Activated CD4-positive, alpha-beta memory T cell treated with anti-CD3 and anti-CD28 coated beads for 36 hours (primary cell): ENCODE results near the gene ABHD5. TPM values are rescaled to one million over a fixed set of nuclear protein-coding genes. Genes with fewer than 3 reads are reported as not detected.

ENCODE experiments used
- CTCF ChIA-PET: fragments of 350-600 bp; sonication (Branson Sonifier 250); formaldehyde crosslinking; loops from one replicate; lab custom pipeline; 2021; ENCODE audit warnings: antibody characterized with exemption, inconsistent platforms; lab: Charles Lee
- POLR2A ChIA-PET: fragments of 350-600 bp; sonication (Branson Sonifier 250); formaldehyde crosslinking; loops from one replicate; lab custom pipeline; 2021; ENCODE audit warnings: antibody characterized with exemption; lab: Charles Lee
- DNase-seq: peaks from one replicate; pipeline ENCODE4 v3.0.0-alpha.2; 2020
- H3K27ac Mint-ChIP-seq: one replicate; pipeline ENCODE4 v1.8.0; 2021; ENCODE audit warnings: mixed read lengths
- H3K27me3 Mint-ChIP-seq: one replicate; pipeline ENCODE4 v1.8.0; 2021; ENCODE audit warnings: mixed read lengths
- H3K36me3 Mint-ChIP-seq: one replicate; pipeline ENCODE4 v1.8.0; 2021; ENCODE audit warnings: mixed read lengths
- H3K4me1 Mint-ChIP-seq: one replicate; pipeline ENCODE4 v1.8.0; 2021; ENCODE audit warnings: low read depth, mixed read lengths
- H3K4me3 Mint-ChIP-seq: one replicate; pipeline ENCODE4 v1.8.0; 2021; ENCODE audit warnings: mild to moderate bottlenecking, mixed read lengths
- H3K9me3 Mint-ChIP-seq: one replicate; pipeline ENCODE4 v1.8.0; 2021; ENCODE audit warnings: mixed read lengths
- intact Hi-C: fragments of 100-400 bp; cut with micrococcal nuclease; formaldehyde crosslinking; loops from one replicate; pipeline ENCODE4 v1.15.1; 2023
- total RNA-seq, 2 experiments: library from RNA; stranded (reverse); gene quantifications; one replicate each; pipeline ENCODE4 v1.2.3, GENCODE V29; 2021

Gene ABHD5
- total RNA-seq, 2 experiments from 2014 or later = 10.0 to 11.4 TPM

GRCh38 chr3:43765521-43765971 is 74.8 kb downstream of the ABHD5 start:
- no peaks in the 10 kb centered on the region for H3K9me3 Mint-ChIP-seq

GRCh38 chr3:43766672-43767465 is 76.1 kb downstream of the ABHD5 start:
- H3K27ac Mint-ChIP-seq = no peak overlapping the region
- intact Hi-C loops = no loop called here

More at GRCh38 chr3:43765521-43765971, 74.8 kb downstream of the ABHD5 start:
- ChIA-PET CTCF (interaction anchor here (1.3 kb wide), 1 partner anchor 9 kb away, joined by 3 read pairs; no protein-coding TSS in a partner anchor), POLR2A (no interaction called here)
- H3K4me1 Mint-ChIP-seq = peaks cover 15% of the 10 kb centered on the region
- H3K36me3 Mint-ChIP-seq = no peaks in the 10 kb centered on the region
- no peaks in the 10 kb centered on the region for H3K27me3 Mint-ChIP-seq
- no peak for DNase-seq
- H3K4me3 Mint-ChIP-seq = no peak overlapping the region
- no peak overlapping the region for H3K27ac Mint-ChIP-seq
- intact Hi-C loops = no loop called here

GRCh38 chr3:43768381-43768973 is 77.7 kb downstream of the ABHD5 start:
- POLR2A ChIA-PET = no interaction called here
- H3K4me3 Mint-ChIP-seq = no peak overlapping the region
- no peaks in the 10 kb centered on the region for H3K9me3 Mint-ChIP-seq
- no peaks in the 10 kb centered on the region for H3K36me3 Mint-ChIP-seq
- DNase-seq = no peak
- intact Hi-C loops = no loop called here
- no peak overlapping the region for H3K27ac Mint-ChIP-seq
- no peaks in the 10 kb centered on the region for H3K27me3 Mint-ChIP-seq
- H3K4me1 Mint-ChIP-seq = peaks cover 23% of the 10 kb centered on the region
- CTCF ChIA-PET = interaction anchor here (0.6 to 2.3 kb wide), 8 partner anchors 9 to 606 kb away, joined by 3 to 19 read pairs (median 4); no protein-coding TSS in a partner anchor

More at GRCh38 chr3:43766672-43767465, 76.1 kb downstream of the ABHD5 start:
- no peaks in the 10 kb centered on the region for H3K27me3 Mint-ChIP-seq
- DNase-seq = no peak
- H3K4me1 Mint-ChIP-seq = peaks cover 22% of the 10 kb centered on the region
- no peaks in the 10 kb centered on the region for H3K9me3 Mint-ChIP-seq
- POLR2A ChIA-PET = interaction anchor here (0.5 kb wide), 1 partner anchor 218 kb away, joined by 4 read pairs; no protein-coding TSS in a partner anchor
- no peak overlapping the region for H3K4me3 Mint-ChIP-seq
- CTCF ChIA-PET = no interaction called here
- H3K36me3 Mint-ChIP-seq = no peaks in the 10 kb centered on the region

- Mint-ChIP-seq H3K4me3 (no peak overlapping the region), H3K36me3 (no peaks in the 10 kb centered on the region), H3K27ac (no peak overlapping the region), H3K9me3 (no peaks in the 10 kb centered on the region), H3K27me3 (no peaks in the 10 kb centered on the region), H3K4me1 (peaks cover 28% of the 10 kb centered on the region)
- CTCF ChIA-PET = interaction anchor here (0.6 to 2.3 kb wide), 11 partner anchors 9 to 607 kb away, joined by 3 to 19 read pairs (median 4); no protein-coding TSS in a partner anchor
- POLR2A ChIA-PET = no interaction called here
- intact Hi-C loops = loop anchor here (1.0 kb wide), 1 partner anchor 429 kb away; no protein-coding TSS in a partner anchor
- peak; percentile 86 for DNase-seq
Measured at GRCh38 chr3:43769097-43769884, 78.6 kb downstream of the ABHD5 start.

- ChIA-PET POLR2A (no interaction called here), CTCF (interaction anchor here (0.9 to 2.3 kb wide), 7 partner anchors 8 to 430 kb away, joined by 3 to 19 read pairs (median 4); no protein-coding TSS in a partner anchor)
- Mint-ChIP-seq H3K4me3 (no peak overlapping the region), H3K9me3 (no peaks in the 10 kb centered on the region), H3K4me1 (peaks cover 28% of the 10 kb centered on the region), H3K27me3 (no peaks in the 10 kb centered on the region), H3K27ac (no peak overlapping the region), H3K36me3 (no peaks in the 10 kb centered on the region)
- intact Hi-C loops = loop anchor here (1.0 to 5.0 kb wide), 3 partner anchors 124 to 428 kb away; no protein-coding TSS in a partner anchor
- DNase-seq = peak; percentile 56
Measured at GRCh38 chr3:43769885-43770425, 79.2 kb downstream of the ABHD5 start.

- Mint-ChIP-seq H3K27me3 (no peaks in the 10 kb centered on the region), H3K9me3 (no peaks in the 10 kb centered on the region), H3K4me1 (peaks cover 28% of the 10 kb centered on the region), H3K4me3 (no peak overlapping the region), H3K27ac (peak overlapping the region; percentile 14), H3K36me3 (no peaks in the 10 kb centered on the region)
- POLR2A ChIA-PET = no interaction called here
- peak; percentile 59 for DNase-seq
- CTCF ChIA-PET = no interaction called here
- intact Hi-C loops = loop anchor here (1.0 to 5.0 kb wide), 2 partner anchors 124 to 337 kb away; no protein-coding TSS in a partner anchor
Measured at GRCh38 chr3:43770426-43771103, 79.8 kb downstream of the ABHD5 start.

- no peak overlapping the region for H3K27ac Mint-ChIP-seq
- H3K4me3 Mint-ChIP-seq = no peak overlapping the region
- no peaks in the 10 kb centered on the region for H3K36me3 Mint-ChIP-seq
- CTCF ChIA-PET = no interaction called here
- intact Hi-C loops = loop anchor here (5.0 kb wide), 1 partner anchor 336 kb away; no protein-coding TSS in a partner anchor
- no peaks in the 10 kb centered on the region for H3K9me3 Mint-ChIP-seq
- peaks cover 28% of the 10 kb centered on the region for H3K4me1 Mint-ChIP-seq
- H3K27me3 Mint-ChIP-seq = no peaks in the 10 kb centered on the region
- DNase-seq = no peak
- POLR2A ChIA-PET = no interaction called here
Measured at GRCh38 chr3:43771610-43772009, 80.9 kb downstream of the ABHD5 start.

- no peaks in the 10 kb centered on the region for H3K27me3 Mint-ChIP-seq
- no peak overlapping the region for H3K27ac Mint-ChIP-seq
- intact Hi-C loops = loop anchor here (5.0 kb wide), 1 partner anchor 334 kb away; no protein-coding TSS in a partner anchor
- CTCF ChIA-PET = interaction anchor here (0.8 kb wide), 1 partner anchor 11 kb away, joined by 4 read pairs; no protein-coding TSS in a partner anchor
- H3K36me3 Mint-ChIP-seq = no peaks in the 10 kb centered on the region
- no peaks in the 10 kb centered on the region for H3K9me3 Mint-ChIP-seq
- H3K4me1 Mint-ChIP-seq = peaks cover 28% of the 10 kb centered on the region
- no peak overlapping the region for H3K4me3 Mint-ChIP-seq
- POLR2A ChIA-PET = no interaction called here
- DNase-seq = peak; percentile 38
Measured at GRCh38 chr3:43773273-43774094, 82.7 kb downstream of the ABHD5 start.

GRCh38 chr3:43774799-43775198 is 84.1 kb downstream of the ABHD5 start:
- DNase-seq = no peak
- Mint-ChIP-seq H3K4me3 (no peak overlapping the region), H3K27me3 (no peaks in the 10 kb centered on the region), H3K27ac (no peak overlapping the region), H3K36me3 (no peaks in the 10 kb centered on the region), H3K4me1 (peaks cover 20% of the 10 kb centered on the region), H3K9me3 (no peaks in the 10 kb centered on the region)
- POLR2A ChIA-PET = no interaction called here
- intact Hi-C loops = loop anchor here (5.0 kb wide), 1 partner anchor 333 kb away; no protein-coding TSS in a partner anchor
- CTCF ChIA-PET = no interaction called here

GRCh38 chr3:43776101-43776500 is 85.4 kb downstream of the ABHD5 start:
- ChIA-PET CTCF (no interaction called here), POLR2A (no interaction called here)
- Mint-ChIP-seq H3K27ac (no peak overlapping the region), H3K27me3 (no peaks in the 10 kb centered on the region), H3K4me3 (no peak overlapping the region), H3K4me1 (peaks cover 9% of the 10 kb centered on the region), H3K9me3 (no peaks in the 10 kb centered on the region), H3K36me3 (no peaks in the 10 kb centered on the region)
- intact Hi-C loops = no loop called here
- no peak for DNase-seq
